ENCODE measurements around the gene C18orf32. TPM values are rescaled to one million over a fixed set of nuclear protein-coding genes. Genes with fewer than 3 reads are reported as not detected.
"Not testable (repeated sequence)": the region's sequence is repeated elsewhere in the genome, so short reads cannot be mapped to it uniquely, and the experiment has no call there.

The C18orf32 gene
- polyA plus RNA-seq (2013, experiment 1 of 2; ENCODE audit: insufficient read length): 13.8 TPM
- 14.2 TPM for polyA plus RNA-seq (2013, experiment 2 of 2; ENCODE audit: insufficient read length)

DNA sequence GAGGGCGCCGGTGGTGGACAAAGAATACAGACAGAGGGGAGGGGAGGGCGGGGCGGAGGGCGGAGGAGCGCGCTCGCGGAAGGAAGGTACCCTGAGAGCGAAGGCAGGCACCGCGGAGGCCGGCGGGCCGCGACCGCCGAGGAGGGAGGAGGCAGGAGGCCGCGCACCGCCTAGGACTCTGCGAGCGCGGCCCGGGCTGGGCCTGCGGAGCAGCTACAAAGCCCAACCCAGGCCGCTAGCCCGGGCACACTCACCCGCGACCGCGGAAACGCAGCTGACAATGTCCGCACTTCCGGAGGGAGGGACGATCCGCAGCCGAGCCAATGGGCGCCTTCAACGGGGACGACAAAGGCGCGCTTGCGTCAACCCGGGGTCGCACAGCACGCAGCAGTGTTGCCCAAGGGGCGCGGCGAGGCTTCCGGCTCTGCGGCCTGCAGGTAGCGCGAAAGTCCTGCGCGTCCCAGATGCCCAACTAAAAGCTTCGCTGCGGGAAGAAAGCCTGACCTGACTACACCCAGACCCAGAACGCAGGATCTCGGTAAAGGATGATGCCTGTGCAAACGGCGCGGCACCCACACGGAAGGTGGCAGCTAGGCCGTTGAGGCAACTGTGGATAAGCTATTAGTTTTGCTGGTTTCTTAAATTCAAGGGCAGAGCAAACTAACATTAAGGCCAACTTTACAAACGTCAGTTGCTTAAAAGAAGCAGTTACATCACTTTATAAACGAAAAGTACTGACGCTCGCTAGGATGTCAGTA, at the start of gene C18orf32:
Gene C18orf32 (minus strand): TSS at position 282 of the 758 bp plus-strand sequence. CDS start 3,486 bp downstream, outside the sequence.
- peak; percentile 92 for DNase-seq

DNA sequence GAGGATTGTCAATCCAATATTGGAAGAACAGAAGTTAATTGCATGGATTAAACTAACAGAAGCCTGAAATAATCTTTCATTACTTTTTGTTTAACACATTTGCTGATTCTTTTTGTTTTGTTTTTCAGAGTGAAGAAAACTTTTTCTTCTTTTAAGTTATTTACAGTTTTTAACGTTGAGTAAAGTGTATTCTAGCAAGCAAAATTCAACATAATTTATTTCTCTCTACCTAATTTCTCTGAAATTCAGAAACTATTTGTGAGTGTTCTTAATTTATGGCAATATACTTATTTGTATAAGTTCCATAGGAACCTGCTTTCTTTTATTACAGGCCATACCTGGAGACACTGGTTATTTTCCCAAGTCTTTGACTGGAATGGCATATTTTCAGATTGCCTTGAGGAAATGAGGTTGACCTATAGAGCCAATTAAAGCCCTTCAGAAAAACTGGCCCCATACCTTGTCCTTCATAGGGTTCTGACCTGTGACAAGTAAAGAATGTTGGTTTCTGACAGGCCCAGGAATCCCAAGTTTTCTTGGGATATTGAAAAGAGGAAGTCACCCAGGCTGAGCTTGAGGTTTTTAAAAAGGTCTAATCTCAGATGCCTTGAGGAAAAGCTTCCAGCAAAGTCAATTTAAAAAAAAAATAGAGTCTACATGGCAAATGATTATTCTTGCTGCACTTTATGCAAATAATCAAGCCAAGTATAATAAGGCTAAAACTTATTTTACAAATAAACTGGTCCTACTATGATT, 48.0 kb upstream of the C18orf32 start:
- DNase-seq: no peak

DNA sequence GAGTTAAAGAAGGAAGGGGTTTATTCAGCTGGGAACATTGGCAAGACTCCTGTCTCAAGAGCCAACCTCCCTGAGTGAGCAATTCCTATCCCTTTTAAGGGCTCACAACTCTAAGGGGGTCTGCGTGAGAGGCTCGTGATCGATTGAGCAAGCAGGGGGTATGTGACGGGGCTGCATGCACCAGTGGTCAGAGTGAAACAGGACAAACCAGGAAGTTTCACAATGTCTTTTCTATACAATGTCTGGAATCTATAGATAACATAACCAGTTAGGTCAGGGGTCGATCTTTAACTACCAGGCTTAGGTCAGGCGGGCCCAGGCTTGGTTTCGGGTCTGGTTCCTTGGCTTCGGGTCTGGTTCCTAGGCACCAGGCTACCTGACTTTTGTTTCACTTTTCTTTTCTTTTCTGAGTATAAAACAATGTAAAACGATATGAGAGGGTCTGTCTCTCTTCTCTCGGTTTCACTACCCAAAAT, 44.7 kb upstream of the C18orf32 start:
- DNase-seq: no peak

DNA sequence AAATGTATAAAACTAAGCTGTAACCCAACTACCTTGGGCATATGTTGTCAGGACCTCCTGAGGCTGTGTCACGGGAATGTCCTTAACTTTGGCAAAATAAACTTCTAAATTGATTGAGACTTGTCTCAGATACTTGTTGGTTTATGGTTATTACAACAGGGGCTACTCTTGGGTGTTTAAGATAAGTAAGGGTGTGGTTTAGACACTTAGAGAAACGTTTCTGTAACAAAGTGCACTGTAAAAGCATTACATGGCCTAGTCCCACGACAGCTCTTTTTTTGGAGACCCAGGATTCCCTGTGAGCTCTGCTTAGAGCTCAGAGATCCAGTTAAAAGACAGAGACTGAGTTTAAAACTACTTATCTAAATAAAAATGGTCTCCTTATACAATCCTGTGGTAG, 42.6 kb upstream of the C18orf32 start:
- no peak for DNase-seq

DNA sequence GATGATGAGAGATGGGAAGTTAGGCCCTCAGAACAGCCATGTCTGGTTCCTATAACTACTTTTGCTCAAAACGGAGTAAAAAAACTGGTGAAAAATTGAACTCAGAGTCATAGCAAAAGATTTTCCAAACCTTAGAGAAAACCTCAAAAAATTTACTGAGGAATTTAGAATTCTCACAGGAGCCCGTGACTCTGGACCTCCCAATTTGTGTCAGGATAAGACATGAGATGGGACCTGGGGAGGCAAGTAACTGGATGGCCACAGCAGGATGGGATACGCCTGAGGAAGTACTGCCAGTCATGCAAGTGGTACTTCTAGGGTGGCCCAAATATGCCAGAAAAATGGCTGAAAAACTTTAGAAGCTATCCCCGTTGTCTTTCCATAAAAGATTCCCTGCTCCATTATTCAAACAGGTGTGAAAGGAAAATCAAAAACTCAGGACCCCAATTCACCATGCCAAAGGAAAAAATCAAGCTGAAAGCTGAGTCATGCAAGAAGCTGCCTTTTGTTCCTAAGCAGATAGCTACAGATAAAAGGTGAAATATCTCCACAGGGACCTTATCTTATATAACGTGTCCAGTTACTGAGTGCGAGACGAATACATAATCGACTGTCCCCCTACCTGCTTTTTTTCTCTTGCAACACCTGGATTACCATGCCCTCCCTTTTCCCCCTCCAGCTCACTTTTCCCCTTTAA, 40.7 kb upstream of the C18orf32 start:
- no peak for DNase-seq

DNA sequence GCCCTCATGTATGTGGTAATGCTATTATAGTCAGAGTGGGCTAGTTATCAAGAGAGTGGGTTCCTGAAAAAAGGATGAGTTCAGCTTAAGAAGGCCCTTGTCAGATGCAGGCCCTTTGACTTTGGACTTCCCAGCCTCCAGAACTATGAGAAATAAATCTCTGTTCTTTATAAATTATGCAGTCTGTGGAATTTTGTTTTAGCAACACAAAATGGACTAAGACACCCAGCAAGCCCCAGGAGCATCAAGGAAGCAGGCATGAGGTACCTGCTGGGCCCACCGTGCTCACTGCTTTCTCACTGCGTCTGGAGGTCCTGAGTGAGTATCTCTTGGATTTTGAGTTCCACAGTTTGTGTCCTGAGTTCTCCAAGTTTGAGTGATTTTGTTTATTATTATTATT, 38.9 kb upstream of the C18orf32 start:
- no peak for DNase-seq

DNA sequence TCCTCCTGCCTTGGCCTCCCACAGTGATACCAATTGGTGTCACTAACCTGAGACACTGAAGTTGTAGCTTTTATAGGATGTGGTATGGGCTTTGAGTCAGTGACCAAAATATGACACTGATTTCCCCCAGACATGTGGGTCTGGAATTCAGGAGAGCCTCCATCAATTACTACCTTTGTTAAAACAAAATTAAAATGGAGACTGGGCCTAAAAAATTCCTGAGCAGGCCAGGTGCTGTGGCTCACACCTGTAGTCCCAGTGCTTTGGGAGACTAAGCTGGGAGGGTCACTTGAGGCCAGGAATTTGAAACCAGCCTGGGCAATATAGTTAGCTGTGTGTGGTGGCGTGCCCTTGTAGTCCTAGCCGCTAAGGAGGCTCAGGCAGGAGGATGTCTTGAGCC, 37.9 kb upstream of the C18orf32 start:
- no peak for DNase-seq

DNA sequence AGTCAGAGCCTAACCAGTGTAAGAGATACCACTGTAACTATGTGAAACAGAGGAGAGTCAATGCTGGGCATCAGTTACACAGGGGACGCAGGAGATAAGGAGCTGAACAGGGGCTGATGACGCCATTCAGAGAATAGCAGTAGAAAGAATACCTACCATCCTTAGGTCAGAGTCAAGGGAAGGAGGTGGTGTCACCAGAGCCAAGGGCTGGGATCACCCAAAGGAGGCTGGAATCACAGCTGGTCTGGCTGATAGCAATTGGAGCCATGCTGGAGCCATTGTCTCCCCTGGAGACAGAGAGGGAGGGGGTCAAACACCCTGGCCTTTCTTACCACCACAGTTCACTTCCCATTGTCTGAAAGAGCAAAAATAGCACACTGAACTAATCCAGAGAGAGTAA, 37.3 kb upstream of the C18orf32 start:
- DNase-seq: no peak

DNA sequence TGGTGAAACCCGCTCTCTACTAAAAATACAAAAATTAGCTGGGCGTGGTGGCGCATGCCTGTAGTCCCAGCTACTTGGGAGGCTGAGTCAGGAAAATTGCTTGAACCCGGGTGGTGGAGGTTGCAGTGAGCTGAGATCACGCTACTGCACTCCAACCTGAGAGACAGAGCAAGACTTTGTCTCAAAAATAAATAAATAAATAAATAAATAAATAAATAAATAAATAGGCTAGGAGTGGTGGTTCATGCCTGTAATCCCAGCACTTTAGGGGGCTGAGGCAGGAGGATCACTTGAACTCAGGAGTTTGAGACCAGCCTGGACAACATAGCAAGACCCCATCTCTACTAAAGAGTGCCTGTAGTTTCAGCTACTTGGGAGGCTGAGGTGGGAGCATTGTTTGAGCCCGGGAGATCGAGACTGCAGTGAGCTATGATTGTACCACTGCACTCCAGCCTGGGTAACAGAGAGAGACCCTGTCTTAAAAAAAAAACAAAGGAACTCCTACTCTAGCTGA, 36.6 kb upstream of the C18orf32 start:
- DNase-seq: not testable (repeated sequence)

DNA sequence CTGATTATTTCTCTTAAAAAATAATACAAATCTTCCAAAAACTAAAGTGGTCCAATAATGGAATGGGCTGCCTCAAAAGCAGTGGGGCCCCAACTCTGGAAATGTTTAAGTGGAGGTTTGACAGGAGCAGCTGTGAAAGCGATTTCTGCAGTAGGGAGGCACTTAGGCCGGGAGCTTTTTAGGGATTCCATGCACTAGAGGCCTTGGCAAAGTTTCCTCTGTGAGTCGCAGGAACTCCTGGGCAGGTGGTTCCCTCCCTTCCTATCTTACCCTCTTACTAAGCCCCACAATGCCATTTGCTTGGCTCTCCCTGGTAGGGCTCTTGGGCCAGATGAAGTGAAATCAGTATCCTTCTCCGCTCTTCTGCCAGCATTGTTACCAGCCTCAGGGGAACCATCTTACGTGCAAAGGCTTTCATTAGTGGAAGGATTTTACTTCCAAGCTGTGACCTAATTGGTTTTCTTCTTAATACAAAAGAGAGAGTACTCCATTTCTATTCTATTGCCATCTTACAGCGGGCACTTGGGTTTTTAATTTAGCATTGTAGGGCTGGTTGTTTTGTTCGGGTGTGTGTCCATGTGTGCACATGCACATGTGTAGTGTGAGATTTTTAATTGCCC, 34.3 kb upstream of the C18orf32 start:
- DNase-seq: no peak

DNA sequence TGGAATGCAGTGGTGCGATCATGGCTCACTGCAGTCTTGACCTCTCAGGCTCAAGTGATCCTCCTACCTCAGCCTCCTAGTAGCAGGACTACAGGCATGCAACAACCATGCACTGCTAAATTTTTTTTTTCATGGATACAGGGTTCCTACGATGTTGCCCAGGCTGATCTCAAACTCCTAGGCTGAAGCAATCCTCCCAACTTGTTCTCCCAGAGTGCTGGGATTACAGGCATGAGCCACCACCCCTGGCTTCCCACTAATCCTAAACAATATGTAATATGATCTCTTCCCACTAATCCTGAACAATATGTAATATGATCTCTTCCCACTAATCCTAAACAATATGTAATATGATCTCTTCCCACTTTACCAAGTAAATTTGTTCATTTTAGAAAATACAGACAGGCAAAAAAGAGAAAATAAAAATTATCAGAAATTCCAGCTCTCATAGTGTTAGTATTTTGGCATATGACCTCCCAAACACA, 33.7 kb upstream of the C18orf32 start:
- peak; percentile 48 for DNase-seq

DNA sequence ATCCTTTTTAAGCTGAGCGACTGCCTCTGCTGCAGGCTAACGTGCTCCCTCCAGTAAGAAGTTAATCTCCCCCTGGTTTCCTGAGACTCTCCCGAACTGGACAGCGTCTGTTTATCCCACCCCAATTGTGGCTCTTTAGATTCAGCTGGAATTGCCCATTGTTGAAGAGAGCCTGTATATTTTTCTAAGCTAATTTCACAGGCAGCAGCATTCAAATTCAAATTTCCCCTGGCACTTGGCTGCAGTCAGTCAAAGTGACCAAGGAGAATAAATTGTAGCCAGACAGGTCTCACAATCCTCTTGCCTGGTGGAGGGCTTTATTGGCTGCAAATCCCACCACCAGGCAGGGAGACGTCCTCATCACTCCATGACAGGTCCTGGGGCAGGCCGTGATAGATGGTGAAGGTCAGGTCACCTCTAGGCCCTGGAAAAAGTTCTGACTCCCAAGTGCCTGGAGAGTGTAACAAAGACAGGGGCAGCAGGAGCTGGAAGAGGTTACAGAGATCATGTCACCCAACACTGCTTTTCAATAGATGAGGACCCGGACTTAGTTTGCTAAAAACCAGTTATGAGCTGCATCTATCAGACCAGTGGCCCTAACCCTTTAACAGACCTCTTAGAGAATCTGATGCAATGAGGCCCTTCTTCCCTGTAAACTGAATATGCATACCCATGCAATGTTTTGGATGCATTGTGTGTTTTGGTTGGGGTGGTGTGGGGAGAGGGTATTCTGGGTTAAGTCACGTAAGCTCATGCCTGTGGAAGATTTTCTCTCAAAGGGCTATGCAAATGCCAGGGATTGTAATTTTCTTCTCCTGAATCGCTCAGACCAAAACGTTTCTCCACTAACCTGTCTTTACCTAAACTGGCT, 32.3 kb upstream of the C18orf32 start:
- no peak for DNase-seq

DNA sequence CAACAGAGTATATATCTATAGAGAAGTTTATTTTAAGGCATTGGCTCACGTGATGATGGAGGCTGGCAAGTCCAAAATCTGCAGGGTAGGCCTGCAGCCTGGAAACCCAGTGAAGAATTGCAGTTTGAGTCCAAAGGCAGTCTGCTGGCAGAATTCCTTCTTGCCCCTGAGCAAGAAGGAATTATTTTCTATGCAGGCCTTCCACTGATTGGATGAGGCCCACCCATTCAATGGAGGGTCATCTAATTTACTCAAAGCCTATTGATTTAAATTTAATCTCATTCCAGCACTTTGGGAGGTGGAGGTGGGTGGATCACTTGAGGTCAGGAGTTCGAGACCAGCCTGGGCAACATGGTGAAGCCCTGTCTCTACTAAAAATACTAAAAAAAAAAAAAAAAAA, 30.4 kb upstream of the C18orf32 start:
- no peak for DNase-seq

DNA sequence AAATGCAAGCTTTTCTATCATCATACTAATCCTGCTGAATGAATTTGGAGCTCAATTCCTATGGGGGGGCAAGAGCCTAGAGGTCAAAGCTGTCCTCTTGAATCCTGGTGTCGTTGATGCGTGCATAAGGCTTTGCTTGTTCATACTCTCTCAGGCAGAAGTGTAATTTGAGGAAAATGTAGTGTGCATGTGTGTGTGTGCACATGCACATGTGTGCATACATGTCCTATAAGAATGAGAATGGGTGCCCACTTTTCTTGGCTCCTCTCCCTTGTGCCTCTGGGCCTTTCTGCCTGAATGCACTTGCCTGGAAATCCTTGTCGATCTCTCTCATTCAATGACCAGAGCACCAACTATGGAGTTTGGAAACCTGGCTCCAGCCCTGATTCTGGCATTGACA, 28.5 kb upstream of the C18orf32 start:
- no peak for DNase-seq

DNA sequence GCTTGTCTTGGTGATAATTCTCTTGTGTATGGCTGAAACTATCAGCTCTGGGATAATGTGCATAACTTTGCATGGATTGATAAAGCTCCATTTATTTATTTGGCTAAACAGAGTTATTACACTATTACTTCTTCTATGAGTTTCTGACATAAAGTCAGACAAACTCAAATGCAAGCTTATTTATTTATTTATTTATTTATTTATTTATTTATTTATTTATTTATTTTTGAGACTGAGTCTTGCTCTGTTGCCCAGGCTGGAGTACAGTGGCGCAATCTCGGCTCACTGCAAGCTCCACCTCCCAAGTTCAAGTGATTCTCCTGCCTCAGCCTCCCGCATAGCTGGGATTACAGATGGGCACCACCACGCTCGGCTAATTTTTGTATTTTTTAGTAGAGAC, 28.0 kb upstream of the C18orf32 start:
- DNase-seq: not testable (repeated sequence)

DNA sequence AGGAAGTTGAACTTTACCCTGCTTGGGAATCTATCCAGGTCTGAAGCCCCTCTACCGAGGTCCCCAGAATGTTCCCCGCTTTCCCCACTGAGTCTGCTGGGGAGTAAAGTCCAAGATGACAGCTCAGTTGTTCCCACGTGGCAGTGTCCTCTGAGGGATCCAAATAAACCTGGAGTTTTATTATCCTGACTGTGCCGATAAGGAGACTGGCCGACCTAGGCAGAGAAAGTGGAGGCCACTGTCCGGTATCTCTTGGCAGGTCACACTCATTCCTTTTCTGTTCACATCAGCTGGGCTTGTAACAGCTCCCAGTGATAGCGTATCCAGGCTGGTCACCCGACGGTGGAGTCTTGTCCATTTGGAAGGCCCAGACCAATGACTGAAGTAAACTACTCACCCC, 27.5 kb upstream of the C18orf32 start:
- DNase-seq: no peak

DNA sequence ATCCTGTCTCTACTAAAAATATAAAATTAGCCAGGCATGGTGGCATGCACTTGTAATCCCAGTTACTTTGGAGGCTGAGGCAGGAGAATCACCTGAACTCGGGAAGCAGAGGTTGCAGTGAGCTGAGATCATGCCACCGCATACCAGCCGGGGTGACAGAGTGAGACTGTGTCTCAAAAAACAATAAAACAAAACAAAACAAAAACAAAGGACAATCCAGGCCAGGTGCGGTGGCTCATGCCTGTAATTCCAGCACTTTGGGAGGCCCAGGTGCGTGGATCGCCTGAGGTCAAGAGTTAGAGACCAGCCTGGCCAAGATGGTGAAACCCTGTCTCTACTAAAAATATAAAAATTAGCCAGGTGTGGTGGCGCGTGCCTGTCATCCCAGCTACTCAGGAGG, 25.8 kb upstream of the C18orf32 start:
- DNase-seq: not testable (repeated sequence)

DNA sequence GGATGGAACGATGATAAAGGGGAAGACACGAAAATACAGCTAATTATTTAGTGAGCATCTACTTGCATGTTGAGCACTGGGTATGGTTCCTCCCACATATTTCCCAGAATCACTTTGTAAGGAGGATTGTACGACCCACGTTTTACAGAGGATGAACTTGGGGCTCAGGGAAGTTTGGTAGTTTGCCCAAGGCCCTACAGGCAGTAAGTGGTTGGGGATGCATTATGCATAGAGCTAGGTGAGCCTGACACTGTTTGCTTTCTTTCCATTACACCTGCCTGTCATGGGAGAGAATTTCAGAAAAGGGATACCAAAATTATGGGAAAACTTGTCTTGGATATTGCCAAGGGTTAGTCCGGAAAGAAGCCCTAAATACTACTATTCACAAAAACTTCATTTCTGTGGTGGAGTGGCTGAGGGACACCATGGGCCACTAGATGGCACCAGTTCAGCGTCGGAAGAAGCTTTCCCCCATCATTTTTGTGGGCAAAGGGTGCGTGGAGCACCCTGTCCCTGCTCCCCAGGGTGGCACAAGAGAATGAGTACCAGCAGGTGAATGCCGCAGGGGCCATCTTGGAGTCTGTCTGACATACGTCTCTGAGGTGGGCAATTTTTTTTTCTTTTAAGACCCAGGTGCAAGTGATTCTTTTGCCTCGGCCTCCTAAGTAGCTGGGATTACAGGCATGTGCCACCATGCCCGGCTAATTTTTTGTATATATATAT, 23.5 kb upstream of the C18orf32 start:
- peak; percentile 49 for DNase-seq

DNA sequence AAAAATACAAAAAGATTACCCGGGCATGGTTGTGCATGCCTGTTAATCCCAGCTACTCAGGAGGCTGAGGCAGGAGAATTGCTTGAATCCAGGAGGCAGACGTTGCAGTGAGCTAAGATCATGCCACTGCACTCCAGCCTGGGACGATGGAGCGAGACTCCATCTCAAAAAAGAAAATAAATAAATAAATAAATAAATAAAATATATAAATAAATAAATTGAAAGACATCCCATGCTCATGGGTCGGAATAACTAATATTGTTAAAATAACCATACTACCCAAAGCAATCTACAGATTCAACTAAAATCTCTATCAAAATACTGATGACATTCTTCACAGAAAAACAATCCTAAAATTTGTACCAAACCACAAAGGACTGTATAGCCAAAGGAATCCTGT, 19.4 kb upstream of the C18orf32 start:
- DNase-seq: not testable (repeated sequence)

DNA sequence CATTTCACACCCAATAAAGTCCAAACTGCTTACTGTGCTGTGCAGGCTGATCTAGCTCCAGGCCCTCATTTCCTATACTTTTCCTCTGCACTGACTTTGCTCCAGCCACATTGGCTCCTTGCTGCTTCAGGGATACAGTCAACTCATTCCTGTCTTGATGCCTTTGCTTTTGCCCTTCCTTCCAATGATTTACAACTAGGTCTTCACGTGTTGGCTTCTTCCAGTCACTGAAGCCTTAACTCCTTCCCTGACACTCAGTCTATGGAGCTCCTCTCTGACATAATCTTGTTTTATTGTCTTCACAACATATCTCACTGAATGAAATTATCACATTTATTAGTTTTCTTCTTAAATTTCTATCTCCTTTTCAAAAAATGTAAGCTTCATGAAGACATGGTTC, 16.9 kb upstream of the C18orf32 start:
- no peak for DNase-seq
